GM18861 (cell line): Measurements from ENCODE around the gene GNG5.
"Not testable (repeated sequence)": the region's sequence is repeated elsewhere in the genome, so short reads cannot be mapped to it uniquely, and the experiment has no call there.

ENCODE experiments used
- ATAC-seq: cut with Tn5 transposase; IDR thresholded peaks from one replicate; pipeline ENCODE4 v1.9.1; 2021; ENCODE audit not compliant: unreplicated experiment

GNG5 gene

DNA sequence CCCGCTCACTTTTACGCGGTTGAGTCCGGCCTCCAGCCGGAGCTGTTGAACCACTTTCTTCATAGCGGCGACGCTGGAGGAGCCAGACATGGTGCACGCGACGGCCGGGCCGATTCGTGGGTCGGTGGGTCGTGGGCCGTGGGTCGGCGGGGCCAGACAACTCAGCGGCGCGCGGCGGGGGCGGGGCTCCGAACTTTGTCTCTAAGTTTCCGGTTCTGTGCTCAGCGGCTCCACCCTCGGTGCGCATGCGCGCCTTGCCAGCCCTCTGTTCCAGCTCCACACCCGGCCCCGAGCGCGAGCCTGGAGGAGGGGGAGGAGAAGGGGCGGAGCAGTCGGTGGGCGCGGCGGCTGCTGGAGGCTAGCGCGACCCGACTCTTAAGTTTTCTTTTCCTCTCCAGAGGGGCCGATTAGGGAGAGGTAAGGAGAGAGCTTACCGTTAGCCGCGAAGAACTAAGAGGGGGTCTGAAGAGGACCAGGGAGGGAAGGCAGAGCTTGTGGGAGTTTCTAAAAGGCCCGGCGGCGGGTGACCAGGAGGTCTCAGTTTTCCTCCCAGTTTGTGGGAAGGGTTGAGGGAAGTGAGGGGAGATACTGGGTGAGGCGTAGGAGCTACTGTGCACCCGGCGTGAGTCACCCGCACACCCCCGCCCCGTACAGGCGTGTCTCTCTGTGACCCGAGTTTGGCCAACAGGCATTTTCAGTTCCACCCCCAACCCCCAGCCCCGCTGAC lies at the start of gene GNG5, which contains the start of gene SPATA1:
Gene GNG5 (minus strand): TSS at position 580 of the 727 bp plus-strand sequence. CDS start 490 bp downstream, at position 90.
Gene SPATA1 (plus strand): TSS at position 385 of the 727 bp plus-strand sequence. CDS start 9,974 bp downstream, outside the sequence.
- ATAC-seq = peak; percentile 72

- no peak for ATAC-seq
These were observed 44.4 kb upstream of the GNG5 start for GRCh38 chr1:84550826-84551225.

DNA sequence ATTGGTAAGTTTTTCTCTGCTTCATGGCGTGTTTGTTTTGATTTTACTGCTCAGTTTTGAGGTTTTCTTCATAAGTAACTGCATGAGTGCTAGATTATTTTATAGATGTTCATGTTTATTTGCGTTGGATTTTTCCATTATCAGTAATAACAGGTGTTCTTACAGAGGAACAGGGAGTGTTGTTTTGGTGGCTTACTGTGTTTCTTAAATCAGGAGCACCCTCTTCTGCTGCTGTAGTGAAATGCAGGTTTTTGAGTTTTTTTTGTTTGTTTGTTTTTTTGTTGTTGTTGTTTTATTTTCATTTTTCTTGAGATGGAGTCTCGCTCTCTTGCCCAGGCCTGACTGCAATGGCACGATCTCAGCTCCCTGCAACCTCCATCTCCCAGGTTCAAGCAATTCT lies 35.3 kb upstream of the GNG5 start:
- ATAC-seq = no peak

DNA sequence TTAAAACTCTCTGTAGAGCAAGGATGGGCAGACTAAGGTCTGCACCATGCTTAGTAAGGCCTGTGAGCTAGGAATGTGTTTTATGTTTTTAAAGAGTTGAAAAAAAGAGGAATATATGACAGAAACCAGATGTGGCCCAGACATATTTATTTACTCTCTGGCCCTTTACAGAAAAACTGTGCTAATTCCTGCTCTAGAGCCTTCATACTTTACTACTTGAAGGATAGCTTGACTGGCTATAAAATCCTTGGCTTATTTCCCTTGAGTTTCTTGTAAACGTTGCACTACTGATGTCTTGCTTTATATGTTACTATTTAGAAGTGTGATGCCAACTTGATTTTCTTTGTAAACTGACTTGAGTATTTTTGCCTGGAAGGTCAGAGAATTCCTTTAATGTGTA lies 34.4 kb upstream of the GNG5 start:
- ATAC-seq = no peak

- ATAC-seq = no peak
These were observed 33.6 kb upstream of the GNG5 start for GRCh38 chr1:84539972-84540371.

GRCh38 chr1:84538599-84538998 lies 32.2 kb upstream of the GNG5 start:
- peak; percentile 56 for ATAC-seq

DNA sequence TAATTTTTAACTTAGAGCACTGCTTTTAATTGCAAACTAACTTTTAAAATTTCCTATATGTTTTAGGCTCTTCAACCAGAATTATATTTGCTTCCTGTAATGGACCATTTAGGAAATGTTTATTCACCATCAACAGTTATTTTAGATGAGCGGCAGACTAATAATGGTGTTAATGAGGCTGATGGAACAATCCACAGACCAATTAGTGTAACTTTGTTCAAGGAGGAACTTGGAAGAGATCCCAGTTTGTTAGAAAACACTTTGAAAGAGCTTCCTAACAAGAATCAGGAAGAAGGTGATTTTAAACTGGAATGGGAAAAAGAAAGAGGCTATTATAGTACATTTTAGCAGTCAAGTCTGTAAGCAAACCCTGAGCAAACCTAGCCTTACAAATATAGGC lies 19.4 kb upstream of the GNG5 start:
- no peak for ATAC-seq

DNA sequence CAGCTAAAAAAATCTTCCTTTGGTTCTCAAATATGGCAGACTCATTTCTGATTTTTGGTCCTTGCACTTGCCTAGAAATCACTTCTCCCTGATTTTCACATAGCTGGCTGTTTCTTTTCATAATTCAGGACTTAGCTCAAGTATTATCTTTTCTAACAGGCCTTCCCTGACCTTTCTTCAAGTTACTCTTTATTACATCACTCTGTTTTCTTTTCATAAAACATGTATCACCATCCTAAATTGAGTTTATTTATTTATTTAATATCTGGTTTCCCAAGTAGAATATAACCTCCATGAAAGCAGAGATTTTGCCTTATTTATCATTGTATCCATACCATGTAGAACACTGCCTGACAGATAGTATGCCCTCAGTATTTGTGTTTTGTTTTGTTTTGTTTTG lies 18.2 kb upstream of the GNG5 start:
- no peak for ATAC-seq

DNA sequence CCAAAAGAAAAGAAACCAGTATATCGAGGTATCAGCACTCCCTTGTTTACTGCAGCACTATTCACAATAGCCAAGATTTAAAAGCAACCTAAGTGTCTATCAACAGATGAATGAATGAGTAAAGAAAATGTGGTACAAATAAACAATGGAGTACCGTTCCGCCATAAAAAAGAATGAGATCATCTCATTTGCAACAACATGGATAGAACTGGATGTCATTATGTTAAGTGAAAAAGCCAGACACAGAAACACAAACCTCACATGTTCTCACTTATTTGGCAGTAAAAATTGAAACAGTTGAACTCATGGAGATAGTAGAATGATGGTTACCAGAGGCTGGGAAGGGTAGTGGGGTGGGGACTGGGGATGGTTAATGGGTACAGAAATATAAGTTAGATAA lies 4.3 kb upstream of the GNG5 start:
- ATAC-seq = no peak

- ATAC-seq = no peak
These were observed 3.8 kb upstream of the GNG5 start for GRCh38 chr1:84510165-84510564.

- ATAC-seq = no peak
These were observed 2.6 kb upstream of the GNG5 start for GRCh38 chr1:84509029-84509428.

- ATAC-seq = no peak
These were observed 2.1 kb upstream of the GNG5 start for GRCh38 chr1:84508510-84508909.

- not testable (repeated sequence) for ATAC-seq
These were observed 1.5 kb upstream of the GNG5 start for GRCh38 chr1:84507887-84508286.

- peak; percentile 1 for ATAC-seq
These were observed 510 bp upstream of the GNG5 start for GRCh38 chr1:84506729-84507453.

DNA sequence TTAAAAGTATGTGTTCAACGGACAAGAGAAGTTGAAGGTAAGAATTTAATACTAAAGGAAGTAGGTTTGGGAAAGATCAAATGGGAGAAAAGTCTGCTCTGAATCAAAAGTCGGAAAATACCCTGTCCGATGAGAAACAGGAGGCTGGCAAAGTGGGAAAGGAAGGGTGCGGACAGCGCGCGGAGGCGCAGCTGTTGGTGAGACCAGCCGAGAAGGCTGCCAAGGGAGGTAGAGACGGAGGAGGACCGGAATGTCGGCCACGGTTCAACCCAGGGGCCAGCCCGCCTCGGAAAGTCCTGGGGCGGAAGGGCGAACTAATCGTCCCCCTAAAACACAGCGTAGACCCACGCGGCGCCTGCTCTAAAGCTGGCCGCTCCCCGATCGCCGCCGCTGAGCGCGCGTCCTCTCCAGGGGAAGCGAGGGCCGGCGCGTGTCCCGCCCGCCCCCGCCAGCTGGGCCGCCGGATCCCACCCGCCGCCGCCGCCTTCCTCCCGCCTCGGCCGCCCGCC lies 834 bp downstream of the GNG5 start:
- ATAC-seq = peak; percentile 9

GRCh38 chr1:84504580-84505492 lies 1.5 kb downstream of the GNG5 start:
- no peak for ATAC-seq

DNA sequence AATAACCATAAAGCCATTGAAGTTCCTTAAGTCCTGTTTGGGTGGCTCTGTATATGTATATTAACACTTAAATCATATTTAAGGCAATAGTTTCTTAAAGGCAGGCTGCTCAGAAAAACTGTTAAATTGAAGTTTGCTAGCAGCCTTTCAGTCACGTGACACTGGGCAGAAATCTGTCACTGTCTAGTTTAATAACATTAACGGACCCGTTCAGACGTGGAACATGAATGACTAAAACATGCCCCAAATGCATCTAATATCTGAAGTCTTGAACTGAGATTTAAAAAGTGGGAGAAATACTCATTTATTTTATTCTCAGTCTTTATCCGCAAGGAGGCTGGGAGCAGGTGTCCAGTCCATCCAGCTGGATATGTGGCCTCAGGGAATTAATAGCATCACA lies 3.5 kb downstream of the GNG5 start:
- ATAC-seq = no peak

DNA sequence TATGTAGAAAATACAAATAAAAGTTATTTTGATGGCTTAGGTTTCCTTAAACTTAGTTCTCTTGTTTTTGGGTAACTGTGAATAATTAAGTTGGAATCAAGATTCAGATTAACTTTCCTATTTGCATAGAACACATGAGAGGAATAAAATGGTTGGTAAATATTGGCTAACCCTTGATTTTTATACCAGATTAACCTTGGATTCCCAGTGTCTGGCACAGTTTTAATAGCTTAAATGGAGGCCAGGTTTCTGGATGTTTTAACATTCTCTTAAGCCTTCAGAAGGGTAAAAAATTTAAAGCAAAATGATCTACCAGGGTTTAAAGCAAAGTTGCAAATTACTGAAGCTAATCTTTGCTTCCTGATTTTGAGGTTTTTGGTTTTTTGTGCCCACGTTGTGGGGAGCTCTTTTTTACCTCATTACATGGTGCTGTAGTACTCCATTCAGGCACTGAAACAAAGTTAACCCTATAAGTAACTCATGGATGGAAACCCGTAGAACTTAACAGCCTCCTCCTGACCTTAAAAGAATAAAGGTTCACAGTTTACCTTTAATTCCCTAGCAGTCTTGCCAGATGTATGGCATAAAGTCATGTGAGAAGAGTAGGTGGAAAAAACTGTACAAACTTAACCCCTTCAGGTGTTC lies 8.6 kb downstream of the GNG5 start:
- no peak for ATAC-seq

GRCh38 chr1:84496498-84496897 lies 9.9 kb downstream of the GNG5 start:
- no peak for ATAC-seq

DNA sequence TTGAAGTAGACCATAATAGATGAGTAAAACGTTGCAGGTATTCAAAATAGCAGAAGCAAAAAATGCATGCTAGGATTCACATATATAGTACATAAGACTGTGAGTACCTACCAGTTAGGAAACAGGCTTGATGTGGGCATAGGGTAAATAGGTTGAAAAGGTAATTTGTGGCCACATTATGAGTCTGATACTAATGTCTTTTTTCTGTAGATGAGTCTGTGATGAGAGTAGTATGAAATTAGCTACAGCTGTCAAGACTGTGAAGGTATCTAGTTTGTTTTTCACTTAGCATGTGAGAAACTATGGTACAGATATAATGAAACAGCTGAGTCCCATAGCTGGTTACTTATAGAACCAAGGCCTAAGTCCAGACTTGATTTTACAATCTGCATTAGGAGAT lies 12.6 kb downstream of the GNG5 start:
- ATAC-seq = no peak

DNA sequence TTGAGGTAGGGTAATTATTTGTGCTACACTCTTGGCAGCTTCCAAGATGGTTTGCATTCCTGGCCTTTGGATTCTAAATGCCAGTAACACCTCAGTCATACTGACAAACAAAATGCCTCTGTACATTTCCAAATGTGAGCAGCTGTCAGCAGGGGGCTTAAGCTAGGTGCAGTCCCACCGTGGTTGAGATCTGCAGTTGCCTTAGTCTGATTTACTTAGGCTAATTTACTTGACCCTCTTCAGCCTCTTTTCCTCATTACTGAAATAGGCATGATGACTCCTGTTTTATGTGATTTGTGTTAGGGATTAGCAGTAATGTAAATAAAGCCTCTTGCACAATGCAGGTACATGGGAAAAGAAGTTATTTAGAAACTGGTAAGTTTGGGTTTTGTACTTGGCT lies 13.7 kb downstream of the GNG5 start:
- no peak for ATAC-seq
